DND-41 (cell line): ENCODE data around the gene LLGL1.

ENCODE experiments used
- CTCF ChIP-seq: IDR thresholded peaks from 2 replicates; pipeline ENCODE4 v1.5.1; 2012; ENCODE audit warnings: borderline replicate concordance, low read length, moderate library complexity, mild to moderate bottlenecking; ENCODE audit not compliant: poor library complexity, severe bottlenecking; ENCODE audit errors: extremely low read depth
- EZH2 ChIP-seq: IDR thresholded peaks from 3 replicates; pipeline ENCODE4 v1.6.1; 2012; ENCODE audit warnings: borderline replicate concordance, low read depth, mild to moderate bottlenecking, moderate library complexity, low read length, inconsistent platforms; ENCODE audit not compliant: severe bottlenecking

- TF ChIP-seq CTCF (no peak), EZH2 (no peak)
Observed at GRCh38 chr17:18224387-18225120, 881 bp upstream of the LLGL1 start.
